Measurements from ENCODE around the gene KIRREL3.
A peak's percentile ranks its signal among the peaks of the same experiment; 100 is the strongest.

KIRREL3 gene

GRCh38 chr11:126484266-126484665 lies 516.3 kb downstream of the KIRREL3 start:
- no peak for DNase-seq (ENCODE audit: low read depth)

GRCh38 chr11:126483621-126484195 lies 516.9 kb downstream of the KIRREL3 start:
- DNase-seq (ENCODE audit: low read depth): no peak

- DNase-seq (ENCODE audit: low read depth): no peak
Observed at GRCh38 chr11:126482586-126483108, 517.9 kb downstream of the KIRREL3 start.

GRCh38 chr11:126481303-126481680 lies 519.3 kb downstream of the KIRREL3 start:
- DNase-seq (ENCODE audit: low read depth): no peak

GRCh38 chr11:126480410-126481302 lies 519.9 kb downstream of the KIRREL3 start:
- peak; percentile 35 for DNase-seq (ENCODE audit: low read depth)

GRCh38 chr11:126480015-126480409 lies 520.6 kb downstream of the KIRREL3 start:
- DNase-seq (ENCODE audit: low read depth): no peak

- DNase-seq (ENCODE audit: low read depth): no peak
Observed at GRCh38 chr11:126479178-126479930, 521.2 kb downstream of the KIRREL3 start.

- no peak for DNase-seq (ENCODE audit: low read depth)
Observed at GRCh38 chr11:126478466-126478865, 522.1 kb downstream of the KIRREL3 start.

- DNase-seq (ENCODE audit: low read depth): no peak
Observed at GRCh38 chr11:126477535-126478305, 522.9 kb downstream of the KIRREL3 start.

GRCh38 chr11:126476977-126477376 lies 523.6 kb downstream of the KIRREL3 start:
- no peak for DNase-seq (ENCODE audit: low read depth)

GRCh38 chr11:126476266-126476924 lies 524.2 kb downstream of the KIRREL3 start:
- no peak for DNase-seq (ENCODE audit: low read depth)

- DNase-seq (ENCODE audit: low read depth): no peak
Observed at GRCh38 chr11:126475014-126475991, 525.3 kb downstream of the KIRREL3 start.

- no peak for DNase-seq (ENCODE audit: low read depth)
Observed at GRCh38 chr11:126474220-126474619, 526.4 kb downstream of the KIRREL3 start.

- DNase-seq (ENCODE audit: low read depth): no peak
Observed at GRCh38 chr11:126473269-126473668, 527.3 kb downstream of the KIRREL3 start.

GRCh38 chr11:126469311-126469710 lies 531.3 kb downstream of the KIRREL3 start:
- DNase-seq (ENCODE audit: low read depth): no peak

- no peak for DNase-seq (ENCODE audit: low read depth)
Observed at GRCh38 chr11:126468102-126468521, 532.5 kb downstream of the KIRREL3 start.

- DNase-seq (ENCODE audit: low read depth): no peak
Observed at GRCh38 chr11:126467471-126467870, 533.1 kb downstream of the KIRREL3 start.

GRCh38 chr11:126467046-126467370 lies 533.6 kb downstream of the KIRREL3 start:
- no peak for DNase-seq (ENCODE audit: low read depth)

GRCh38 chr11:126466236-126467045 lies 534.1 kb downstream of the KIRREL3 start:
- DNase-seq (ENCODE audit: low read depth): no peak

All from activated T-helper 1 cell treated with Interleukin-2 at 50 U/mL for 16 hours (primary cell).